Smooth muscle cell (in vitro differentiated cells): ENCODE data around the gene FBXO15. TPM values are rescaled to one million over a fixed set of nuclear protein-coding genes. Genes with fewer than 3 reads are reported as not detected.

ENCODE experiments used
- DNase-seq: peaks from one replicate; lab custom pipeline; 2025; ENCODE audit not compliant: unreplicated experiment; lab: John Stamatoyannopoulos, UW
- H2AFZ ChIP-seq: fragments of 200-600 bp; sonication (generic); 2 replicates; pipeline ENCODE4 v1.6.0; 2016; ENCODE audit warnings: antibody characterized with exemption, low read depth, mild to moderate bottlenecking
- H3F3A ChIP-seq: fragments of 200-600 bp; sonication (generic); 2 replicates; pipeline ENCODE4 v1.6.0; 2017; ENCODE audit warnings: antibody characterized with exemption, low read depth
- H3K27ac ChIP-seq: fragments of 200-600 bp; sonication (generic); 2 replicates; pipeline ENCODE4 v1.5.1; 2016; ENCODE audit warnings: low read depth, mild to moderate bottlenecking
- H3K27me3 ChIP-seq: fragments of 200-600 bp; sonication (generic); 2 replicates; pipeline ENCODE4 v1.6.1; 2016; ENCODE audit warnings: low read depth, mild to moderate bottlenecking
- H3K36me3 ChIP-seq: fragments of 200-600 bp; sonication (generic); 2 replicates; pipeline ENCODE4 v1.5.1; 2016; ENCODE audit warnings: low read depth
- H3K4me1 ChIP-seq: fragments of 200-600 bp; sonication (generic); 2 replicates; pipeline ENCODE4 v1.5.1; 2016; ENCODE audit warnings: low read depth
- H3K4me2 ChIP-seq: fragments of 200-600 bp; sonication (generic); 2 replicates; pipeline ENCODE4 v1.6.0; 2016; ENCODE audit warnings: mild to moderate bottlenecking
- H3K4me3 ChIP-seq: fragments of 200-600 bp; sonication (generic); 2 replicates; pipeline ENCODE4 v1.5.1; 2016; ENCODE audit warnings: mild to moderate bottlenecking
- H3K79me2 ChIP-seq: fragments of 200-600 bp; sonication (generic); 2 replicates; pipeline ENCODE4 v1.6.0; 2016; ENCODE audit warnings: low read depth, mild to moderate bottlenecking
- H3K9ac ChIP-seq: fragments of 200-600 bp; sonication (generic); 2 replicates; pipeline ENCODE4 v1.6.0; 2016; ENCODE audit warnings: low read depth
- H3K9me3 ChIP-seq: fragments of 200-600 bp; sonication (generic); replicated peaks from 2 replicates; pipeline ENCODE4 v1.5.1; 2016; ENCODE audit warnings: low read depth
- H4K20me1 ChIP-seq: fragments of 200-600 bp; sonication (generic); 2 replicates; pipeline ENCODE4 v1.6.0; 2016; ENCODE audit warnings: low read depth
- WGBS: methylation state at CpG from one replicate; pipeline ENCODE4 v1.1.7; 2016; ENCODE audit warnings: low lambda C conversion rate; 5-methylcytosine and 5-hydroxymethylcytosine counted together
- polyA plus RNA-seq: library from polyadenylated mRNA; unstranded; fragments of >200 nt; fragmentation: Nextera tagmentation; extraction: Ambion mirVana; gene quantifications from 2 replicates; pipeline ENCODE4 v1.2.1, GENCODE V29; 2016
- total RNA-seq: library from RNA; depleted of rRNA; stranded (reverse); fragments of >200 nt; gene quantifications from 2 replicates; pipeline ENCODE4 v1.2.3, GENCODE V29; 2014
- TF ChIP-seq, protein P1 (sequence below): fragments of 200-600 bp; sonication (generic); IDR thresholded peaks from 2 replicates; pipeline ENCODE4 v1.5.1; 2017; ENCODE audit warnings: borderline replicate concordance, mild to moderate bottlenecking, antibody characterized with exemption; ENCODE audit not compliant: insufficient read depth, poor library complexity, severe bottlenecking

FBXO15 gene
- total and polyA plus RNA-seq, 2 experiments from 2014 or later, result 2.2 to 7.8 TPM

DNA sequence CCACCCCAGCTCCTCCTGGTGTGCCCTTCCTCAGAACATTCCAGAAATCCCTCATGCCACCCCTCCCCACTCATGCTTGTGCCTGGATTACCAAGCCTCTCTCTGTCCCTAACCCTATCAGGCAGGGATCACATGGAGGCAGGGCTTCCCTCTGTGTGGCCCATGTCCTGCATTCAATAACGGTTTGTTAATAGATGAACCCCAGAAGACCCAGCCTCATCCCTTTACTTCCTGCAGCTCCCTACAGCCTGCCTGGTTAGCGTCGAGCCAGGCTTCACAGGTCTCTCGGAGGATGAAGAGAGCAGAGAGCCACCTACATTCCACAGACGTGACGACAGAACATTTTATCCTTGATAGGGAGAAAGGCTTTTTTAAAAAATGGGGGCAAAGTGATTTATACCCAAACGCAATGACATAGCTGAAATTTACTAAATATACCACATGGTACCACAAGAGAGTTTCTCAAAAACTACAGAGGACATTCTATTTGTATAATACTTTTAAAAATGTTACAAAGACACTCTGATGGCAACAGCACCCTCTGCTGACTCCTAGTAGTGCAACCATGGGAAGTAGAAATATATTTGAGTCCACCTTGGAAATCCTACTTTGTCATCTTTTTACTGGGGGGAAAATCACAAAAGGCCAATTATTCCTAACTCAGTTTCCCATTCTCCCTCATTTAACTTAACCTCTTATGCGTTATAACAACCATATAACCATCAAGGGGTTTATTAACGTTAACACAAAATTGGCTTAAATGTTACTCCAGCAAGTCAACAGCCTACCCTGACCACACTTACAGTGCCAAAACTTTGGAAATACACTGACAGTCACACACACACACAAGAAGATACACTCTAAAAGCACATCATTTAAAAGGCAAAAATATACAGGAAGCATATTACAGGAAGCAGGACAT is 30.7 kb downstream of the FBXO15 start:
- Histone ChIP-seq H3K27ac (no peak overlapping the region), H3K9me3 (peaks cover 4% of the 10 kb centered on the region), H3K4me1 (peaks cover 17% of the 10 kb centered on the region), H3F3A (no peaks in the 10 kb centered on the region), H3K4me2 (peak overlapping the region; percentile 73), H2AFZ (peak overlapping the region; percentile 46), H3K4me3 (peak overlapping the region; percentile 18), H3K9ac (no peak overlapping the region), H3K36me3 (no peaks in the 10 kb centered on the region), H3K79me2 (no peaks in the 10 kb centered on the region), H4K20me1 (no peaks in the 10 kb centered on the region), H3K27me3 (no peaks in the 10 kb centered on the region)
- TF ChIP-seq, protein P1, sequence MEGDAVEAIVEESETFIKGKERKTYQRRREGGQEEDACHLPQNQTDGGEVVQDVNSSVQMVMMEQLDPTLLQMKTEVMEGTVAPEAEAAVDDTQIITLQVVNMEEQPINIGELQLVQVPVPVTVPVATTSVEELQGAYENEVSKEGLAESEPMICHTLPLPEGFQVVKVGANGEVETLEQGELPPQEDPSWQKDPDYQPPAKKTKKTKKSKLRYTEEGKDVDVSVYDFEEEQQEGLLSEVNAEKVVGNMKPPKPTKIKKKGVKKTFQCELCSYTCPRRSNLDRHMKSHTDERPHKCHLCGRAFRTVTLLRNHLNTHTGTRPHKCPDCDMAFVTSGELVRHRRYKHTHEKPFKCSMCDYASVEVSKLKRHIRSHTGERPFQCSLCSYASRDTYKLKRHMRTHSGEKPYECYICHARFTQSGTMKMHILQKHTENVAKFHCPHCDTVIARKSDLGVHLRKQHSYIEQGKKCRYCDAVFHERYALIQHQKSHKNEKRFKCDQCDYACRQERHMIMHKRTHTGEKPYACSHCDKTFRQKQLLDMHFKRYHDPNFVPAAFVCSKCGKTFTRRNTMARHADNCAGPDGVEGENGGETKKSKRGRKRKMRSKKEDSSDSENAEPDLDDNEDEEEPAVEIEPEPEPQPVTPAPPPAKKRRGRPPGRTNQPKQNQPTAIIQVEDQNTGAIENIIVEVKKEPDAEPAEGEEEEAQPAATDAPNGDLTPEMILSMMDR, result peak; percentile 80
- WGBS, result 13% methylated on average over 9 of the region's 9 CpGs
- DNase-seq, result no peak

GRCh38 chr18:74115046-74115445 is 32.6 kb downstream of the FBXO15 start:
- peak overlapping the region; percentile 74 for H3K9ac ChIP-seq
- H3K4me2 ChIP-seq, result peak overlapping the region; percentile 73

GRCh38 chr18:74114116-74114515 is 33.5 kb downstream of the FBXO15 start:
- H3K4me3 ChIP-seq, result no peak overlapping the region
- H3K79me2 ChIP-seq, result no peaks in the 10 kb centered on the region
- no peaks in the 10 kb centered on the region for H4K20me1 ChIP-seq
- no peak for DNase-seq
- peaks cover 4% of the 10 kb centered on the region for H3K9me3 ChIP-seq
- H3K27me3 ChIP-seq, result no peaks in the 10 kb centered on the region
- no peaks in the 10 kb centered on the region for H3K36me3 ChIP-seq
- H3F3A ChIP-seq, result no peaks in the 10 kb centered on the region
- H3K27ac ChIP-seq, result peak overlapping the region; percentile 90
- WGBS, result 25% methylated on average over 1 of the region's 1 CpG
- H3K4me1 ChIP-seq, result peaks cover 17% of the 10 kb centered on the region
- TF ChIP-seq, protein P1, result no peak
- H2AFZ ChIP-seq, result peak overlapping the region; percentile 97
- no peak overlapping the region for H3K9ac ChIP-seq
- H3K4me2 ChIP-seq, result peak overlapping the region; percentile 73

More at GRCh38 chr18:74115046-74115445, 32.6 kb downstream of the FBXO15 start:
- Histone ChIP-seq H3K36me3 (no peaks in the 10 kb centered on the region), H4K20me1 (no peaks in the 10 kb centered on the region), H3K79me2 (no peaks in the 10 kb centered on the region), H3K4me3 (no peak overlapping the region), H3K4me1 (peaks cover 17% of the 10 kb centered on the region), H3K27ac (peak overlapping the region; percentile 90), H3K27me3 (no peaks in the 10 kb centered on the region), H2AFZ (peak overlapping the region; percentile 97), H3F3A (no peaks in the 10 kb centered on the region), H3K9me3 (peaks cover 4% of the 10 kb centered on the region)
- TF ChIP-seq, protein P1, result no peak
- WGBS, result 47% methylated on average over 4 of the region's 4 CpGs
- no peak for DNase-seq
